NCI-H187 treated with DMSO at 0.1 percent for 48 hours (cell line): Measurements from ENCODE around the gene NOL3.
A peak's percentile ranks its signal among the peaks of the same experiment; 100 is the strongest.

Experiments
- DNase-seq: peaks from one replicate; lab custom pipeline; 2025; lab: John Stamatoyannopoulos, UW

Gene NOL3

DNA sequence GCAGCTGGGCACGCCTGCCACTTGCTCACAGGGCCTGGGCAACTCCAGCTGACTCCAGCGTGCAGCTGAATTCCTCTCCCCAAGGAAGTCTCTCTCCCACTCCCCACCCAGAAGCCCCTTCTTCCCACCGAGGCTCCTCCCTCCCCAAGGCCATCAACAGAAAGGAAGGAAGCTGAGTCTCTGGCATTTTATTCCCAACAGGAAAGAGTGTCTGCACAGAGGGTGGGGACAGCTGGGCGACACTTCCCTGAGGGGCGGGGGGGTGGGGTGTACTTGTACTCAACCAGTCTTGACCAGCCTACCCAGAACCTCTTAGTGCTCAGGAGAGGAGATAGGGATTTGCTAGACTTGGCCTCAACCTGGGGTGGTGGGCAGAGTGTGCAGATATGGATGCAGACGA lies 19.7 kb downstream of the NOL3 start, which contains the start of gene EXOC3L1:
TSS of gene EXOC3L1 (minus strand) at position 96 of the 400 bp plus-strand sequence. CDS start 460 bp downstream, outside the sequence.
- DNase-seq = no peak

DNA sequence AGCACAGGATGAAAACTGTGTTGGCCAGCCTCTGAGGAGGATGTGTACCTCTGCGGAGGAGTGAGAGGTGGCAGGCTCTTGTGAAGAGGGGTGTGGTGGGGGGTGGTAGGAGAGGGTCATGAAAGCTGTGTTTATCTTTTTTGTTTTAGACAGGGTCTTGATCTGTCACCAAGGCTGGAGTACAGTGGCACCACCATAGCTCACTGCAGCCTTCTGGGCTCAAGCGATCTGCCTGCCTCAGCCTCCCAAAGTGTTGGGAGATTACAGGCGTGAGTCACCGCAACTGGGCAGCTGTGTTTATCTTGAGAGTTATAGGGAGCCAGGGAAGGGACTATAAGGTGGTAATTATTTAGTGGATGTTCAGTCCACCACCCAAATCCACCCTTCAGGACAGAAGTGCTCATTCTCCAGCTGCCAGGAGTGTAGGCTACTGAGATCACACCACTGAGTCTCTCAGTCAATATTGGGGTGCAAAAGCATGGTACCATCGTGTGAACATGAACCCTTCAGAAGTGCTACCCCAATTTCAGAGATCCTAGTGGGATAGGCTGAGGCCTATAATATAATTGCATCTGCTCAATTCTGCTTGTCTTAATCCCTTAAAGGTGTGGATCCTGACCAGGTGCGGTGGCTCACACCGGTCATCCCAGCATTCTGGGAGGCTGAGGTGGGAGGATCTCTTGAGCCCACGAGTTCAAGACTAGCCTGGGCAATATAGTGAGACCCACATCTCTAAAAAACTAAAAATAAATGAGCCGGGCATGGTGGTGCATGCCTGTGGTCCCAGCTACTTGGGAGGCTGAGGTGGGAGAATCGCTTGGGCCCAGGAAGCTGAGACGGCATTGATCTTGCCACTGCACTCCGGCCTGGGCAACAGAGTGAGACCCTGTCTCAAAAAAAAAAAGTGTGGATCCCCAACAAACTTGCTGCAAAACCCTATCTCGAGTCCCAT lies 20.4 kb downstream of the NOL3 start:
- DNase-seq = no peak

DNA sequence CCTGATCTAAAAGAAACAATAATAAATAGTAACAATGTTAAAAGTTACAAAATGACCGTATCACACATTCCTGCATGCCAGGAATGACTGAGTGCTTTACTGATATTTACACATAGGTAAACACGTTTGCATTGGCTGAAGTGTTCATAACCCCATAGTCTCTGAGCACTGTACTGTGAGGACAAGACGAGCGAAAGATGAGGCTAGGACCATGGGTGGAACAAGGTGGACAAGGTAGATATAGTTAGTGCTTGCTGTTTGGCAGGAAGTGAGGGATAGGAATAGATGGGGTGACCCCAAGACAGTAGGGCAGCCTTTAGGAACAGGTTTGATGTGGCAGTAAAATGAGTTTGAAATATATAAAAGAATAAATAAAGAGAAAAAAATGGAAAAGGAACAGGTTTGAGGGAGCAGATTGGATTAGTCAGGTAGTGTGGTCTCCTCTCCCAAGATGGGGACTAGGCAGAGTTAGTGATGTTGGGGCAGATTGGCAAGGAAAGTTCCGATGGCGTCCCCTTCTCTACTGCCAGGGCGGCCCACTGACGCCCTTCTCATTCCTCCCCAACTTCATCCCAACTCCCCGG lies 21.2 kb downstream of the NOL3 start:
- no peak for DNase-seq

DNA sequence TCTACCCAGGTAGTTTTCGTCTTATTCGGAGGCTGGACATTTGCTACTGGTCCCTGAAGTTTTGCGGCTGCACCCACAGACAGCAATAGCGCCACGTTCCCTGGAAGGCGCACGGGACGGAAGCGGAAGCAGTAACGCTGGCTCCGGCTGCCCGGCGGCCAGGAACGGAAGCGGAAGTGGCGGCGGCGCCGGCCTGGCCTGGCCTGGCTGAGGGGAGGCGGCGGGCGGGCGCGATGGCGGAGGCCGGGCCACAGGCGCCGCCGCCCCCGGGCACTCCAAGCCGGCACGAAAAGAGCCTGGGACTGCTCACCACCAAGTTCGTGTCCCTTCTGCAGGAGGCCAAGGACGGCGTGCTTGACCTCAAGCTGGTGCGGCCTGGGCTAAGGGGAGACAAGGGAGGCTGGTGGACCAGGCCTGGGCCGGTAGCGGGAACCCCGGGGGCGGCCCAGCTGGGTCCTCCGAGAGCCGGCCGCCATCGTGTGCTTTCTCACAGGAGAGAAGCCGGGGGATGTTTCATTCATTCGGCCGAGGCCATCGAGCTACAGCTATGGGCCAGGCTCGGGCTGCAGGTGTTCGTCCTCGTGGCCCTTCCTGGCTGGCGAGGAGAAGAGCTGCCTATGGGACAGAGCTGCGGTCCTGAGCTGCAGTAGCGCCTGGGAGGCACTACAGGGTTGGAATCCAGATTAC lies 21.8 kb downstream of the NOL3 start, which contains the start of gene E2F4:
TSS of gene E2F4 (plus strand) at position 161 of the 687 bp plus-strand sequence. CDS start at position 234, 73 bp downstream.
- DNase-seq = peak; percentile 54

DNA sequence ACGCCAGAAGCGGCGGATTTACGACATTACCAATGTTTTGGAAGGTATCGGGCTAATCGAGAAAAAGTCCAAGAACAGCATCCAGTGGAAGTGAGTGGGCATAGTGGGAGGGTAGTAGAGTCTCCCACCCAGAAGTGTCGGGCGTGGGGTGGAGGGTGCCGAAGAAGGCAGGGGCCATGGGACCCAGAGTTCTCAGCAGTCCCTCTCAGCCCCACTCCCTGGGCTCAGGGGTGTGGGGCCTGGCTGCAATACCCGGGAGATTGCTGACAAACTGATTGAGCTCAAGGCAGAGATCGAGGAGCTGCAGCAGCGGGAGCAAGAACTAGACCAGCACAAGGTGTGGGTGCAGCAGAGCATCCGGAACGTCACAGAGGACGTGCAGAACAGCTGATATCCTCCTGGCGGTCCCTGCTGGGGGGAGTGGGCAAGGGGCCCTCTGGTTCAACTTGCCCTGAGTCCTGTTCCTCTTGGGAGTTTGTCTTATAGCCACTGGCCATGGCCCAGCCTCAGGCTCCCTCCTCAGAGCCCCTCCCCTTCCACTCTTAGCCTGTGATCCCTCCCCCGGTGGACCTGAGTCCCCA lies 22.5 kb downstream of the NOL3 start:
- DNase-seq = no peak

DNA sequence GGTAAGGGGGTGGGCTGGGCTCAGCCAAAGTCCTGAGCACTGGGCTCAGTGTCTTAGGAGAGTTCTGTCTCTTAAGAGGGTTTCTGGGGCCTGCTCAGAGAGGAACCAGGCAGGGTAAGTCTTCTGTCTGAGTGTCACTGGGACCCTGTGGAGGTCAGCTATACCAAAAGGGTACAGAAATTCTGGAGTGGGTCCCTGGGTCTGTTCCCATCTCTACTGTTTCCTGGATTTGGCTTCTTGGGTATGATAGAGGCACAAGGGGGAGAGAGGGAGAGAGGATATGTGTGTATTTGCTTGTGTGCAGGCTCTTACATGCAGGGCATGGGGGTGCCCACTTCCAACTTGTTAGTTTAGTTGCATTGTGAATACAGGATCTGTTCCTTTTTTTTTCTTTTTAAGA lies 23.2 kb downstream of the NOL3 start:
- DNase-seq = no peak

DNA sequence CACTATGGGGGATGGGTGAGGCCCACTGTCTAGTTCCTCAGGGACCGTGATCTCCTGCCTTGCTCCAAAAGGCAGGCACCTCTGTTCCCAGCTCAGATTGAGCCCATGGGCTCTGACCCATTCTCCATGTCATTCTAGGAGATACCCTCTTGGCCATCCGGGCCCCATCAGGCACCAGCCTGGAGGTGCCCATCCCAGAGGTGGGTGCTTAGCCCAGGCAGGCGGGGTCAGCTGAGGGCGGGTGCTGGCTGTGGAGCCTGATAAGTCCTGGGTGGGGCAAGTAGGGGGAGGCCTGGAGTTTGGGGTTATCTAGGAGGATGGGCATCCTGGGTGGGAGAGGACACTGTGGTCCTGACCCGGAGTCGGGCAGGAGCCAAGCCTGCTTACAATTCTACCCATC lies 23.9 kb downstream of the NOL3 start:
- DNase-seq = no peak

DNA sequence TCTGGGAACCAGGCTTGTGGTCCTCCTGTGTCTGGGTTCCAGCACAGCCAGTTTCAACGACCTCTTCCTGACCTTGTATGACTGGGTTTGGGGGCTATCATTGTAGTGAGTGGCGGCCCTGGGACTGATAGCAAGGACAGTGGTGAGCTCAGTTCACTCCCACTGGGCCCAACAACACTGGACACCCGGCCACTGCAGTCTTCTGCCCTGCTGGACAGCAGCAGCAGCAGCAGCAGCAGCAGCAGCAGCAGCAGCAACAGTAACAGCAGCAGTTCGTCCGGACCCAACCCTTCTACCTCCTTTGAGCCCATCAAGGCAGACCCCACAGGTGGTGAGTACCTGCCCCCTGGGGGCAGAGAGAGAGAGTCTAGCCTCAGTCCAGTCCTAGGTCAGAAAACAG lies 25.3 kb downstream of the NOL3 start:
- no peak for DNase-seq

DNA sequence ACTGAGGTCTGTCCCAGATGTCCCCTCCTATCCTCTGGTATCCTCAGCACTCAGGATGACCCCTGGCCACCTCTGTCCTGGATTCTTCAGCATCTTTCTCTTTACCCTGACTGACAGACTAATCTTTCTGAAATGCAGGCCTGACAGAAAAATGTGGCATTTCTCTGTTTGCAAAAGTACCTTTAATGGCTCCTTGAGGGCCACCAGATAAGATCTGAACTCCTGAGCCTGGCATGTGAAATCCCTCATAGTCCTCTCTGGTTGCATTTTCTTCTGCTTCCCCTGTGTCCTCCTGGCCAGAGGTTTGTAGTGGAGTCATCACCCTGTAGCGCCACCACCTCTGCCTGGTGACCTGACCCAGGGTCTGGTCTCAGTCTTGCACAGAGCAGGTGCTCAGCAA lies 26.5 kb downstream of the NOL3 start:
- no peak for DNase-seq

DNA sequence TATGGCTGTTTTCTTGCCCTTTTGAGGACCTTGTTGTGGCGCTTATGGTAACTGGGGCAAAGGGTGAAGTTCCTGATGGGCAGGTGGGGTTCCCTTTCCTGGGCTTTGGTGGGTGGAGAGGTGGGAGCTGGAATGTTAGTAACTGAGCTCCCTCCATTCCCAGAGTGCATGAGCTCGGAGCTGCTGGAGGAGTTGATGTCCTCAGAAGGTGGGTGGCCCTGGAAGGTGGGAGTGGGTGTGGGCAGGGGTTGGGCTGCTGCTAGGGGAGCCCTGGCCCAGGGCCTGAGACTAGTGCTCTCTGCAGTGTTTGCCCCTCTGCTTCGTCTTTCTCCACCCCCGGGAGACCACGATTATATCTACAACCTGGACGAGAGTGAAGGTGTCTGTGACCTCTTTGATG lies 27.4 kb downstream of the NOL3 start:
- no peak for DNase-seq

DNA sequence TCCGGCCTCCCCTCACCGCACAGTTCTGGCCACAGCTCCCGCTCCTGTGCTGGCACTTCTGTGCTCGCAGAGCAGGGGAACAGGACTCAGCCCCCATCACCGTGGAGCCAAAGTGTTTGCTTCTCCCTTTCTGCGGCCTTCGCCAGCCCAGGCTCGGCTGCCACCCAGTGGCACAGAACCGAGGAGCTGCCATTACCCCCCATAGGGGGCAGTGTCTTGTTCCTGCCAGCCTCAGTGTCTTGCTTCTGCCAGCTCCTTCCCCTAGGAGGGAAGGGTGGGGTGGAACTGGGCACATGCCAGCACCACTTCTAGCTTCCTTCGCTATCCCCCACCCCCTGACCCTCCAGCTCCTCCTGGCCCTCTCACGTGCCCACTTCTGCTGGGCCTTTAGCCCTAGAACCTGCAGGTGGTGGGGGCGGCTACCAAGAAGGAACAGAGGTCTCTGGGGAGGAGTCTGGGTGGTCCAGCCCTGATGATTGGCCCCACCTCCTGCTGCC lies 27.9 kb downstream of the NOL3 start:
- DNase-seq = no peak

DNA sequence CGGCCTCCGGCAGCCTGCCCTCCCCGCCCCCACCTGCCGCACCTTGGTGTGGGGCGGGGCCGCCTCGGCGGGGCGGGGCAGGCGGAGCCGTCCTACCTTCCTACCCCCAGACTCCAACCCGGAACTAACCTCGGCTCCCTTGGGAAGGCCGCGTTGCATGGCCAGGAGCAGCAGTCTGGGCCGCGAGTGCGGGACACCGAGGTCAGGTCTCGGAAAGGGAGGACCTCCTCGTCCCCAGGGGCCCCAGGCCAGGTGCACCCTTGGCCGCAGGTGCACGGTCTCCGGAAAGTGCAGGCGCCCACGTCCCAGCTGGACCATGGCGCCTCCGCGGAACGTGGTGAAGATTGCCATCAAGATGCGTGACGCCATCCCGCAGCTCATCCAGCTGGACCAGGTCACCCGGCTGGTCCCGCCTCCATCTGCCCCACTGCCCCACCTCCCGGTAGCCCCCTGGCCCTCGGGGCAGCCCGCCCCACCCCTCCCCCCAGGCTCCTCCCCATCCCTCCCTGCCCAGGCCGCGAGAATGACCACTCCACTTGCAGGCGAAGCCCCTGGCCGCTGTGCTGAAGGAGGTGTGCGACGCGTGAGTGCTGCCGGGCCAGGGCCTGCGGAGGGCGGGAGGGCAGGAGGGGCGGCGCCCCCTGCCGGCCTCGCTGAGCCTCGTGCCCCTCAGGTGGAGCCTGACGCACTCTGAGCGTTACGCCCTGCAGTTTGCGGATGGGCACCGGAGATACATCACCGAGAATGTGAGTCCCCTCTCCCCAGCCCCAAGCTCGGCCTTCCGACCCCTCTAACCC lies 28.9 kb downstream of the NOL3 start, which contains the start of gene ELMO3:
TSS of gene ELMO3 (plus strand) at position 121 of the 797 bp plus-strand sequence. CDS start at position 317, 196 bp downstream.
- no peak for DNase-seq

DNA sequence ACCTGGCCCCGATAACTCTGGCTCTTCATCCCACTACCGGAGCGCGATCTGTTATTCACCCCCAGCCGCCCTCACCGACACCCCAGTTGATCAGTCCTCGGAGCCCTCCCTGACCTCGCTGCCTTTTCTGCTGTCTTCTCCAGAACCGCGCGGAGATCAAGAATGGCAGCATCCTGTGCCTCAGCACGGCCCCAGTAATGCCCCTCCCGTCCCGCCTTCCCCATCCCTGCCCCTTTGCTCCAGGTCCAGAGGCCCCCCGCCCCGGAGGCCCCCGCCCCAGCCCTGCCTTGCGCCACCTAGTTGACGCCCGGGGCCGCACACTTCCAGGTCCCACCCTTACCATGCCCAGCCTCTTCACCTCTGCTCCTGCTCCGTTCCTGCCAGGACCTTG lies 29.5 kb downstream of the NOL3 start:
- no peak for DNase-seq

DNA sequence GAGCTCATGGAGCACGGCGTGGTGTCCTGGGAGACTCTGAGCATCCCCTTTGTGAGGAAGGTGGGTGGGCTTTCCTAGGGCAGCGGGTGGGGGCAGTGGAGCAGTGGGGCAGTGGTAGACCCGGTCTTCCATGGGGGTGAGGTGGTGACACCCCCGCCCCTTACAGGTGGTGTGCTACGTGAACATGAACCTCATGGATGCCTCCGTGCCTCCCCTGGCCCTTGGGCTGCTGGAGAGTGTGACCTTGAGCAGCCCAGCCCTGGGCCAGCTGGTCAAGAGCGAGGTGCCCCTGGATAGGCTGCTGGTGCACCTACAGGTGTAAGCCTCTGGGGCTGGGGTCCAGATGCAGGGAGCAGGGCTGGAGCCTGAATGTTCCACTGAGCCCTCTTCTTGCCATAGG lies 30.2 kb downstream of the NOL3 start:
- no peak for DNase-seq

DNA sequence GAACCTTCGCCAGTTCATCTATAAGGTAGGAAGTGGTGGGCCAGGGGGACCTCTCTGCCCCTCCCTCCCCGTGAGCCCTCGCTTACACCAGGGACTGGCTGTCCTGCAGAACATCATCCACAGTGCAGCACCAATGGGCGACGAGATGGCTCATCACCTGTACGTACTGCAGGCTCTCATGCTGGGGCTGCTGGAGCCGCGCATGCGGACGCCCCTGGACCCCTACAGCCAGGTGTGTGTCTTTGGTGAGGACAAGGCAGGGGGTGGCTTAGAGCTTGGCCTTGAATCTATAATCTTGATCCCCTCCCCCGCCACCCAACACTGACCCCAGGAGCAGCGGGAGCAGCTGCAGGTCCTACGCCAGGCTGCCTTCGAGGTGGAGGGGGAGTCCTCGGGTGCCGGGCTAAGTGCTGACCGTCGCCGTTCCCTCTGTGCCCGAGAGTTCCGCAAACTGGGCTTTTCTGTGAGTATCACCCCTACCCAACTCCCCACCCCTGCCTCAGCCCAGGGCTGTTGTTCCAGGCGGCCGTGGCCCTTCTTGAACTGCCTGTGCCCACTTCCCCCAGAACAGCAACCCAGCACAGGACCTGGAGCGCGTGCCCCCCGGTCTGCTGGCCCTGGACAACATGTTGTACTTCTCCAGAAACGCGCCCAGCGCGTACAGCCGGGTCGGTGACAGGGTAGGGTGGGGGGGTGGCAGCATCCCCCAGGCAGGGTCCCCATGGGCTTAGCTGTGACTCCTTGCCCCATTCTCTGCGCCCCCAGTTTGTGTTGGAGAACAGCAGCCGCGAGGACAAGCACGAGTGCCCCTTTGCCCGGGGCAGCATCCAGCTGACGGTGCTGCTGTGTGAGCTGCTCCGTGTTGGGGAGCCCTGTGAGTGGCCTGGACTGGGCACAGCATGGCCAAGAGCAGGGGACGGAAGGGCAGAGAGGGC lies 31.3 kb downstream of the NOL3 start:
- DNase-seq = no peak

DNA sequence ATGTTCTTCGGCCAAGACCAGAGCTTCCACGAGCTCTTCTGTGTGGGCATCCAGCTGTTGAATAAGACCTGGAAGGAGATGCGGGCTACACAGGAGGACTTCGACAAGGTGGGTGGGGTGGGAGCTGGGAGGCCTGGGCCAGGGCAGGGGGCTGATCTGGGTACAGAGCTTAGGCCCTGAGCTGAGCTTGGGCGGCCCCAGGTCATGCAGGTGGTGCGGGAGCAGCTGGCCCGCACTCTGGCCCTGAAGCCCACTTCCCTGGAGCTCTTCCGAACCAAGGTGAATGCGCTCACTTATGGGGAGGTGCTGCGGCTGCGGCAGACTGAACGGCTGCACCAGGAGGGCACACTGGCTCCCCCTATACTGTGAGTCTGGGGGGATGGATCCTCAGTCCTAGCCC lies 32.1 kb downstream of the NOL3 start:
- DNase-seq = no peak

DNA sequence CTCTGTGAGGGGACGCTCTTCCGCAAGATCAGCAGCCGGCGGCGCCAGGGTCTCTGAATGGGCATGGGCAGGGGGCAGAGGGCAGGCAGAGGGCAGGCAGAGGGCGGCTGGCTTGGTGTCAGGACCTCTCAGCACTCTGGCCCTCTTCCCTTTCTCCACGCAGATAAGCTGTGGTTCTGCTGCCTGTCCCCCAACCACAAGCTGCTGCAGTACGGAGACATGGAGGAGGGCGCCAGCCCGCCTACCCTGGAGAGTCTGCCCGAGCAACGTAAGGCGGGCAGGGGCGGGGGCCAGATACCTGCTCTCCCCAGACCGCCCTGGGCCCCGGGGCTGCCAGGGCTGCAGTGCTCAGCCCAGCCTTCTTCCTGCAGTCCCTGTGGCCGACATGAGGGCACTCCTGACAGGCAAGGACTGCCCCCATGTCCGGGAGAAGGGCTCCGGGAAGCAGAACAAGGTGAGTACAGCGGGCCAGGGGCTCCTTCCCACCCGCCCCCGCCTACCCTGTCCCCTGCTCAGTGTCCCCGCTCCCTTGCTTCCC lies 32.7 kb downstream of the NOL3 start:
- DNase-seq = no peak

DNA sequence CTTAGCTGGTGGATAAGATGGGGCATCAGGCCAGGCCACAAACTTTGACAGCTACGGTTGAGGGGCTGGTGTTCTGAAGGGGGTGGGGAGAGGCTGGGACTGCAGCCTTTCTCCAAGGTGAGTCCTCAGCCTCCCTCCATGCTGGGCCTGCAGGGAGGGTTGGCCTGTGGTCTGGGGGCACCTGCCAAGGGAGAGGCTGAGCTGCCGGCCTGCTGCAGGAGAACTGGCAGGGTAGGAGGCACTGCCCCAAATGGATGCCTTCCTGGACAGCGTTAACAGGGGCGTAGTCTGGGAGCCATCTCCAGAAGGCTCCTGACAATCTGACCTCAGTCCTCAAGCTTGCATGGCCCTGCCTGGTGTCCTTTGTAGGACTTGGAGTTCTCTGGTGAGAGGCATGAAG lies 33.7 kb downstream of the NOL3 start:
- no peak for DNase-seq

DNA sequence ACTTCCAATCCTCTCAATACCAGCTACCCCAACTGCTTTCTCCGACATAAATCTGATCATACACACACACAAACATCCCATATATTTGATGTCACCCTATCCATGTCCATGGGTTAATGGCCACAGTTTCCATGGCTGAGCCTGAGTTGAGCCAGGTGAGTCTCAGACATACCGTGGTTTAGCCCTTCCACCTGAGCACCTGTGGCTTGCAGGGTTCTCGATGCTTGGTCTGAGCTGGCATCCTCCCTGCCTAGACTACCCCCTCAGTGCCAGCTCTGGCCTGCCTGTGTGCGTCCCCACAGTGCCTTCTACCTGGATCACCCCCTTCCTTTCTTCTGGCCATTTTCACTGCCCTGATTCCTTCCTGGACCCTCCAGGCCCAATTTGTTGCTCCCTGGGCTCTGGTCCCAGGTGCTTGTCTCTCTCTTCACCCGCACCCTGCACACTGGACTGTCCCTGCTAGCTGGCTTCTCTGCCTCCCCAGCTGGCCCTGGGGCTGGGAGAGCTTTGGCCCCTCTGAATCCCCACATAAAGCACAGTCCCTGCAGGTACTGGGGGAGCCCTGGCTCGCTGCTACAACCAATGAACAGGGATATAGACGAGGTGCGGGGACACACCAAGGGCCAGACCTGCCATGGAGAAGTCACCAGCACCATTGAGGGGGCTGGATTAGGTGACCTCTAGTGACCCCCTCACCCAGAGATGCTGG lies 35.9 kb downstream of the NOL3 start:
- no peak for DNase-seq
